ENCODE data around the gene BICD2.
"Not testable (repeated sequence)": the region's sequence is repeated elsewhere in the genome, so short reads cannot be mapped to it uniquely, and the experiment has no call there.

Gene BICD2

GRCh38 chr9:92764381-92764987, at the start of gene BICD2:
Gene BICD2 (minus strand): TSS chr9:92764833. CDS start chr9:92764744, 89 bp downstream.
- no peak for DNase-seq

GRCh38 chr9:92809629-92810326, 45.1 kb upstream of the BICD2 start:
- DNase-seq: not testable (repeated sequence)

DNA sequence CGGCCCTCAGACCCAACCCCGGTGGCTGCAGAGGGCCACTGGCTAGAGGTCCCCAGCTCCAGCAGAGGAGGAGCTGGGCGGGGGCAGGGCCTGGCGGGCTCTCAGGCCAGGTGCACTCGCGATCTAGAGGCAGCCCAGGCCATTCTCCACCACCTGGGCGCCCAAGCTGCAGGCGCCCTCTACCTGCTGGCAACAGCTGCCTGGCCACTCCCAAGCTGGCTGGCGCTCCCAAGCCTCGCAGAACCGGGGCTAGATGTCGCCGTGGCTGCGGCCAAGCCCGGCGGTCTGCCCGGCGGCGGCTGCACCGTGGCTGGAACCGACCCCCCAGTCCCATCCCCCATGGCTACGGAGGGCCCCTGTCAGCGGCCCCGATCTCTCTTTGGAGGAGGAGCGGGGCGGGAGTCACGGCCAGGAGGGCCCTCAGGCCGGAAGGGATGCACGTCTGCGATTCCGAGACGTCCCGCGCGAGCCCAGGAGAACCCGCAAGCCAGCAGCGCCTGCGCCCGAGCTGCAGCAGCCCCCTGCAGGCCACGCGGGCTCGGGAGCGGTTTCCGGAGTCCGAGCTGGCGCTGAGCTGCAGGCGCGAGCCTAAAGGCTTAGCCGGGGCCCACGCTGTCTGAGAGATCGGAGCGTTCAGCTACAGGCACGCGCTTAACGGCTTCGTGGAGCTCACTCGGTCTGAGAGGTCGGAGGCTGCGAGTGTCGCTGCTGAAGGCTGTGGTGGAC, 44.3 kb upstream of the BICD2 start:
- DNase-seq: no peak

- no peak for DNase-seq
These were observed 43.4 kb upstream of the BICD2 start for GRCh38 chr9:92807757-92808725.

DNA sequence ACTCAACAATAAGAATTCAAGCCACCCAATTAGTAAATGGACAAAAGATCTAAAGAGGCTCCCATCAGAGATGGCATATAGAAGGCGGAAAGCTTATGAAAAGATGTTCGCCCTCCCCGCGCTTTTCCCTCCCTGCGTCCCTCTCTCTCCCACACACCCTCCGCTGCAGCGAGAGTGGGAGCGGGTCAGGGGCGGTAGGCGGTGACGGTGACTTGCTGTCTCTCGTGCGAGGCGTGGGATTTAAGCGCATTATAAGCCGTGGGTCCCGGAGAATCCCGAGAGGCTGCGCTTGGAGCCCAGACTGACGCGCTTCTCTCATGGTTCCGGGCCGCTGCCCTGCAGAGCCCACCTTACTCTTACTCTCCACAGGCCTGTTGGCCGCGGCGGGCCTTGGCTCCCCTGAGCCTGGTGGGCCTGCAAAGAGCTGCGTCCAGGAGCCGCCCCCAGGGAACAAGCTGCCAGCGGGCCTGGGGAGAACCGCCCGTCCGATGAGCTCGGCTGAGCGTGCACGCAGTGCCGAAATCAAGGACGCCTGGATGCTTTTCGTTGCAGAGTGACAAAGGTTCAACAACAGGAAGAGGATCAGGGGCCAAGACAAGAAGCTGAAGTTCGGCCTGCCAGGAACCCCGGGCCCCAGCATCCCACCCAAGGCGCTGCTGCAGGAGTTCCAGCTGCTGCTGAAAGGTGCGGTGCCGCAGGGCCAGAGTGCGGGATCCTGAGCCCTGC, 42.6 kb upstream of the BICD2 start:
- no peak for DNase-seq

DNA sequence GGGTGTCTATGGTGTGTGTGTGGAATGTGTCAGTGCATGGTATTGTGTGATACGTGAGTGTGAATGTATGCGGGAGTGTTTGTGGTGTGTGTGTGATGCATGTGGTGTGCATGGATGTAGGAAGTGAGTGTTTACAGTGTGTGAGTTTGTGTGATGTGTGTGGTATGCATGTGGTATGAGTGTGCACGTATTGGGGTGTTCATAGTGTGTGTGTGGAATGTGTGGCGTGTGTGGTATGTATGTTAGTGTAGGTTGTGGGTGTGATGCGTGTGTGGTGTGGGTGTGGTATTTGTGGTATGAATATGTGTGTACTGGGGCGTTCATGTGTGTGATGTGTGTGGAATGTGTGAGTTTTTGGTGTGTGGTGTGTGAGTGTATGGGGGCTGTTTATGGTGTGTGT, 40.1 kb upstream of the BICD2 start:
- DNase-seq: no peak

- DNase-seq: no peak
These were observed 33.7 kb upstream of the BICD2 start for GRCh38 chr9:92798358-92798757.

- DNase-seq: not testable (repeated sequence)
These were observed 31.7 kb upstream of the BICD2 start for GRCh38 chr9:92796337-92796804.

DNA sequence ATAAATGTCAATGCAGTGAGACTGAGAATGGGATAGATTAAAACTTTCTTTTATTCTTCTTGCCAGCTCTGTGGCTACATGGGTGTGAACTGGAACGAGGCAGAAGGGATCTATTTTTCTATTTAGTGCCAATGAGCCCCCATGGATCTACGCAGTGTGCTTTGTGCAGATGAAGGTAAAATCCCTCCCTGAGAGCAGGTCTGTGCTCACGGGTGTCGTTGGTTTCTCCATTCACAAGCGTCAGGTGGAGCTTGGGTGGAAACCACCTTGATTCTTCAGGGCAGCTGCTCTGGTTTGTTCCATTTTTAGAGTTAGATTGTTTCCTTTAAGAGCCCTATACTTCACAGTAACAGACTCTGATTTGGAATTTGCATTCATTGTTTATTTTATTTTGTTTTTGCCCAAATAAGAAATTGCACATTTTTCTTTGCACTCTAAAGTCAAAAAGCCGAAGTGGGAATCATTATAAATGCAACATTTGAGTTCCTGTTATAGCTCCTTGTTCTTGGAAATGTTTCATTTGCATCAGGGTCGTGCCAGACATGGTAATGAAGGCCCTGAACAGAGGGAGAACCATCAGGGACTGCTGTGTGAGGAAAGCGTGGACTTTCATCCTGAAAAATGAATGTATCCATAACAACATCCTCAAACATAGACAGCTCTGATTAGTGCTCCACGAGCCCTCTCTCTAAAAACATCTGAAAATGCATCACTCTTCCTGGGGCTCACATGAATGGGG, 31.1 kb upstream of the BICD2 start:
- DNase-seq: no peak

DNA sequence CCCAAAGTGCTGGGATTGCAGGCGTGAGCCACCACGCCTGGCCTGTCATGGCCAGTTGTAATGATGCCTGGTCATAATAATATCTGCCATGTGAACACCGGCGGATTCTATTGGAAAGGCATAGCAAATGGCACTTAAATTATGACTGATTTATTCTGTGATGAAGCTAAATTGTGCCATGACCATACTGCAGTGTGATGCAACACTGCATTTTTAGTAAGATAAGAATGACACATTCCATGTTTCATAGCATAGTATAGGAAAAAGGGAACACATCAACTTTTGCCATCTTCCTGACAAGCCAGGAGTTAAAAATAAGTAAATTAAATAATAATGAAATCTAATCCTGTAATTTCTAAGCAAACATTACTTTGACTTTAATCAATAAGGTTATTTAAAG, 30.4 kb upstream of the BICD2 start:
- no peak for DNase-seq

GRCh38 chr9:92794426-92794825, 29.8 kb upstream of the BICD2 start:
- no peak for DNase-seq

- peak in 1 of 2 experiments; percentile 52 for DNase-seq
These were observed 26.2 kb upstream of the BICD2 start for GRCh38 chr9:92790542-92791527.

GRCh38 chr9:92786298-92786697, 21.7 kb upstream of the BICD2 start:
- DNase-seq: no peak

DNA sequence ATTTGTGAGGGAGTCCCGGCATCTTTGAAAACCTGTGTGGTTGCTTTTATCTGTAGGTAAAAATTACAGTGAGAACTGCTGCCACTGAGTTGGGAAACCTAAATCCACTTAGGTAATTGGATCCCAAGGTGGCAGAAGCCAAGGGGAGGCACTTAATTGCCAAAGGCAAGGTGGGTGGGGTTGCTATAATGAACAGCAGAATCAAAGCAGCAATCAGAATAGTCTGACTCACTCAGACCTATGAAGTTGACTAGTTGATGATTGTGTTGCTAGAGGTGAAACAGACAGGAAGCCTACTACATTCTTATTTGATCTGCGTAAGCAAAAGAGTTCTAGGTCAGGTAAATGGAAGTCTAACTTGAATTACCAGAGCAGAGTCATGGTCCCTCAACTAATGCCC, 17.3 kb upstream of the BICD2 start:
- no peak for DNase-seq

GRCh38 chr9:92780206-92780605, 15.6 kb upstream of the BICD2 start:
- no peak for DNase-seq

DNA sequence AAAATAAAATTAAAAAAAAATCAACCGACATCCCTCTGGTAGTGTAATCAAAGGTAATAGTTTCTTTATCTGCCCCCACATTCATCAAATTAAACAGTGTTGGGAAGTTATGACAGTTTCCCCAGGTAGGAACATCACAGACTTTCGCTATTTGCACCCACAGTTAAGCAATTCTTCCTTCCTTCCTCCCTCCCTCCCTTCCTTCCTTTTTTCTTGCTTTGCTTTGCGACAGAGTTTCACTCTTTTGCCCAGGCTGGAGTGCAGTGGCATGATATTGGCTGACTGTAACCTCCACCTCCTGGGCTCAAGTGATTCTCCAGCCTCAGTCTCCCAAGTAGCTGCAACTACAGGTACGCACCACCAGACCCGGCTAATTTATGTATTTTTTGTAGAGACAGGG, 10.8 kb upstream of the BICD2 start:
- no peak for DNase-seq

GRCh38 chr9:92774274-92774673, 9.6 kb upstream of the BICD2 start:
- no peak for DNase-seq

DNA sequence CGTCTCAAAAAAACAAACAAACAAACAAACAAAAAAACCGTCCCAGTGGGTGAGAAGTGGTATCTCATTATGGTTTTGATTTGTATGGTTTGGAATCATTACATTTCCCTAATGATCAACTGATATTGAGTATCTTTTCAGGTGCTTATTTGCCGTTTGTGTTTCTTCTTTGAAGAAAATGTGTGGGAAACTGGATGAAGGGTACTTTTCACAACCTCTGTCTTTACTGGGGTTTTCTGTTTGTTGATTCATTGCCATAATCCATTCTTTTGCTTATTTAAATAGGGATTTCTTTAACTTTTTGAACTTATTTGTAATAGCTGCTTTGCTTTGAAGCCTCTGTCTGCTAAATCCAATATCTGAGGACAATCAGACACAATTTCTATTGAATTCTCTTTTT, 9.2 kb upstream of the BICD2 start:
- DNase-seq: no peak

GRCh38 chr9:92771309-92771708, 6.7 kb upstream of the BICD2 start:
- no peak for DNase-seq

DNA sequence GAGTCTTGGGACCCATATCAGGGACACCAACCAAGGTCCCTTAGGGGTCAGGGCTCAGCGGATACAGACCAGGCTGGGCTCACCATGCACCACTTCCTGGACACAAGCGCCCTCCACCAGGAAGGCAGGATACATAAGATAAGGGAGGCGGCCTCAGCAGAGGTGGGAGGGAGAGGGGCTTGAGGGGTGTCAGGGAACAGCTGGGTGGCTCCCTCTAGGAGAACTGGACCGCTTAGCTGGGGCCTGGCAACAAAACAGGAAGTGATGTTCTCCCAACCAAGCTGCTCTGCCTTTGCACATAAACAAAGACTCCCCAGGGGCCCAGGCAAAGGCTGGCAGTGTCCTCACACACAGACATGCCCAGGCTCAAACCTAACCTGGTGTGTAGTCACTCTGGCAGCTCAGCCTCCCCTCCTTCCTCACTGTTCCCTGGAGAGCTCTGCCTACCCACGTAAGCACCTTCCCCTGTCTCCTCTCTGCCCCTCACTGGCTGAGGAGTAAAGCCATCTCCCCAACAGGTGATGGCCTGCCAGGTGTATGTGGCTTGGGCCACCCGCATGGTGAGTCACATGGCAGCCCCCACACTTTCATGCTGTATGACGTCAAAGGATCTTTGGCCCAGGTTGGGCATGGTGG, 5.8 kb upstream of the BICD2 start:
- no peak for DNase-seq
